HG03103 (cell line): ENCODE results near the gene NPBWR2.
"Not testable (repeated sequence)": the region's sequence is repeated elsewhere in the genome, so short reads cannot be mapped to it uniquely, and the experiment has no call there.

Source experiments
- ATAC-seq: cut with Tn5 transposase; IDR thresholded peaks from one replicate; pipeline ENCODE4 v1.9.1; 2021; ENCODE audit warnings: low read depth; ENCODE audit not compliant: unreplicated experiment

The NPBWR2 gene

GRCh38 chr20:64119681-64120341 lies 12.4 kb upstream of the NPBWR2 start:
- ATAC-seq: no peak

DNA sequence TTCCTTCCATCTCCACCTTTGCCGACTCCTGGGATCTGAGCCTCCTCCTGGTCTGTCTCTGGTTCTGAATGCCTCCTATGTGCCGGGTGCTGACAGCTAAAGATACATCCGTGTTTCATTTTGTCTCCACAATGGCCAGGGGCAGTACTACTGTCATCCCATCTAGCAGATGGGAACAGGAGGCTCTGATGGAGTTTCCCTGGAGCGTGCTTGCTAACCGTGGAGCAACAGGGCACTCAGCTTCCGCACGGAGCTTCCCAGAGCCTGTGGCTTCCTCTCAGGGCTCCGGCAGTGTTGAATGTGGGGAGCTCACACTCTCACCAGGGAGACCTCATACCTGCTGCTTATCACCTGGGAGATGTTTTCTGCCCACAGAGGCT lies 11.9 kb upstream of the NPBWR2 start:
- no peak for ATAC-seq

DNA sequence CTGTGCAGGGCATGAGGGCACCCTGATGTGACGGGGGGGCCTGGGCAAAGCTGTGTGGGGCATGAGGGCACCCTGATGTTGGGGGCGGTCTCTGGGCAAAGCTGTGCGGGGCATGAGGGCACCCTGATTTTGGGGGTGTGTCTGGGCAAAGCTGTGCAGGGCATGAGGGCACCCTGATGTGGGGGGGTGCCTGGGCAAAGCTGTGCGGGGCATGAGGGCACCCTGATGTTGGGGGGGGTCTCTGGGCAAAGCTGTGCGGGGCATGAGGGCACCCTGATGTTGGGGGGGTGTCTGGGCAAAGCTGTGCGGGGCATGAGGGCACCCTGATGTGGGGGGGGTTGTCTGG lies 10.0 kb upstream of the NPBWR2 start:
- ATAC-seq: not testable (repeated sequence)

DNA sequence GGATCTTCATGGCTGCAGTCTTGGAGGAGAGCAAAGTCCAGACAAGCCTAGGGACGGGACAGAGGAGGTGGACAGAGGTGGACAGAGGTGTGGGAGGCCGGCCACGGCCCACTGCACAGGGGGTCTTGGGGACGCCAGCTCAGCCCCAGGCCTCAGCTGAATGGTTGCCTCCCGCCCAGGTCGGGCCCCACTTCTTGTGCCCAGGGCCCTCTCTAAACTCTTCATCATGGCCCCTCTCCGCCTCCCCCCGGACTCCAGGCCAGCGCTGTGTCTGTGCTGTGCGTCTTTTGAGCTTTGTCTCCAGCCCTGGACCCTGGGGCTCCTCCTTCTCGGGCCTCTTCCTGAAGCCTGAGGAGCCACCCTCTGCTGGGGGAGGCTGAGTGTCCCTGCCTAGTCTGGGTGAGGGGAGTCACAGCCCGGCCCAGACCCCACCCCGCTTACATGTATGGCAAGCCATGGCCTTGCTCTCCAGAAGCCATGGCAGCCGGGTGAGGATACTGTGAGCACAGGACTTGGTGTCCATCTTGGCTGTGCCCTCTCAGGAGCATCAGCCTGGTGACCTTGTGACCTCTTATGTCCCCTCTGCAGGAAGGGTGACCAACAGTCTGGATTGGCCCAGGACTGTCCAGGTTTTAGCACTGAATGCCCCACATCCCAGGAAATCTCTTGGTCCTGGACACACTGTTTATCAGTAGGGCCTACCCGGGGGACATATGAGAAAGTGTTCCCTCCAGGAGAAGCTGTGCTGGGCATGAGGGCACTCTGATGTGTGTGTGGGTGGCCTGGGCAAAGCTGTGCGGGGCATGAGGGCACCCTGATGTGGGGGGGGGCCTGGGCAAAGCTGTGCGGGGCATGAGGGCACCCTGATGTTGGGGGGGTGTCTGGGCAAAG lies 9.4 kb upstream of the NPBWR2 start:
- no peak for ATAC-seq

DNA sequence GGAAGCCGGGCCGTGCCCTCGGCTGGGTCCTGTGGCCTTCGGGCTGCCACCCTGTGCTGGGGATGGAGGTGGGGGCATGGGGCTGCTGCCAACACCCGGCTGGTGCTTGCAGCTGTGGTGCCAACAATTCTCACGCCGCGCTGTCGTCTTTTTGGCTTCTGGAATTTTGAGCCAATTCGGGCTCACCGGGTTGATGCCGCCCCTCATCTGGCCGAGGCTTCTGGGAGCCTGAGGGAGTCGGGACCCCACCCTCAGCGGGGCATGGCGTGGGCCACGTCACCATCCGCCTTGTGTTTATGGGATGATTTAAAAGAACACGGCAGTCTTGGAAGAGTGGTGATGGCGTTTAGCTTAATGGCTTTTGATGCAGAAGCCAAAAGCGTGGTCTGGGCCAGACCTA lies 8.7 kb upstream of the NPBWR2 start:
- ATAC-seq: no peak

GRCh38 chr20:64115171-64115911 lies 8.0 kb upstream of the NPBWR2 start:
- ATAC-seq: no peak

GRCh38 chr20:64114356-64114971 lies 7.1 kb upstream of the NPBWR2 start:
- no peak for ATAC-seq

DNA sequence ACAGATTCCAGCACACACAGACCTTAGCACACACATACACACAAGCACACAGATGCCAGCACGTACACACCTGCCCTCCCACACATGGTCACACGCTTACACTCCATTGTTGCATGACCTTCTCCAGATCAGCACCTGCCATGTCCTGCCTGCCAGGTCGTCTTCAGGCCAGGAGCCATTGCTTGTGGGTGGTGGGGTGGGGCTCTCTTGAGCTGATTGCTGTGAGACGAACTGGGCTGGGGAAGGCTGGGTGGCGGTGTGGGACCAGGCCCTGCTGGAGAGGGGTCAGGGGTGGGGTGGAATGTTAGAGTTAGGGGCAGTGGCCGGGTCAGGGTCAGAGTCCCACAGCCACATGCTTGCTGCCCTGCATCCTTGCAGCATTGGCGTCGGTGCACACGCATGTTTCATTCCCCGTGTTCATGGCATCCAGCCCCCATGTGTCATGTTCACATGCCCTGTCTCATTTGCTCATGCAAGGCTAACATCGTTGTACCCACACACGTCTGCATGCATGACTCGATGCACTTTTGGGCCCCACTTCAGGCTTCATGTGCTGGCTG lies 6.5 kb upstream of the NPBWR2 start:
- ATAC-seq: no peak

GRCh38 chr20:64113444-64113775 lies 6.0 kb upstream of the NPBWR2 start:
- ATAC-seq: no peak

DNA sequence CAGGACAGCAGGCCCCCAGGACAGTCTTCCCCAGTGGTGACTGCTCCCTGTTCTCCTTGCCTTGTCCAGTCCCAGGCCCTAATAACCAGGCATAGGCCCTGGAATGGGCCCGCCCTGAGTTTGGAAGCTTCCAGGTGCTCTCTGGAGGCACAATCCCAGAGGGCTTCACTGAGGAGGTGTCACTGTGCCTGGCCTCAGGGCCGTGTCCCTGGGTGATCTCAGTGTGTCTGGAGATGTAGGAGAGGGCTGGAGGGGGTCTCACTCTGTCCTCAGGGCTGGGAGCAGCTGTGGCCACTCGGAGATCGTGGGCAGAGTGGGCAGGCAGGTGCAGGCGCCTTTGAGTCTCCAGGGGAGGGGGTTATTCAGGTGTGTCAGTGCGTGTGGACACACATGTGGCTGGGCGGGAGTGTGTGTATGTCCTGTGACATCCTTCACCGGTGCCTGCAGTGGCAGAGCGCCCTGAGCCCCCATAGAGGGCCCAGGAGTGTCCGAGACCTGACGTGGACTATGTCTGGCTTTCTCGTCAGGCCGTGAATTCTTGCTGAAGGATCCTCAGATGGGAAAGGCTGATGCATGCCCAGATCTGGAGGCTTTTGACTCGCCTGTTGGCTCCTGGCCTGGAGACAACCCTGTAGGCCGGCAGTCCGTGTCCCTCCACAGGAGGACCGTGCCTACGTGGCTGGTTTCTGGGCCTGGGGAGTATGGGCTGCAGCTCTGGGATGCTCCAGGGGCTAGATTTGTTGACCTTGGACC lies 5.5 kb upstream of the NPBWR2 start:
- ATAC-seq: no peak

DNA sequence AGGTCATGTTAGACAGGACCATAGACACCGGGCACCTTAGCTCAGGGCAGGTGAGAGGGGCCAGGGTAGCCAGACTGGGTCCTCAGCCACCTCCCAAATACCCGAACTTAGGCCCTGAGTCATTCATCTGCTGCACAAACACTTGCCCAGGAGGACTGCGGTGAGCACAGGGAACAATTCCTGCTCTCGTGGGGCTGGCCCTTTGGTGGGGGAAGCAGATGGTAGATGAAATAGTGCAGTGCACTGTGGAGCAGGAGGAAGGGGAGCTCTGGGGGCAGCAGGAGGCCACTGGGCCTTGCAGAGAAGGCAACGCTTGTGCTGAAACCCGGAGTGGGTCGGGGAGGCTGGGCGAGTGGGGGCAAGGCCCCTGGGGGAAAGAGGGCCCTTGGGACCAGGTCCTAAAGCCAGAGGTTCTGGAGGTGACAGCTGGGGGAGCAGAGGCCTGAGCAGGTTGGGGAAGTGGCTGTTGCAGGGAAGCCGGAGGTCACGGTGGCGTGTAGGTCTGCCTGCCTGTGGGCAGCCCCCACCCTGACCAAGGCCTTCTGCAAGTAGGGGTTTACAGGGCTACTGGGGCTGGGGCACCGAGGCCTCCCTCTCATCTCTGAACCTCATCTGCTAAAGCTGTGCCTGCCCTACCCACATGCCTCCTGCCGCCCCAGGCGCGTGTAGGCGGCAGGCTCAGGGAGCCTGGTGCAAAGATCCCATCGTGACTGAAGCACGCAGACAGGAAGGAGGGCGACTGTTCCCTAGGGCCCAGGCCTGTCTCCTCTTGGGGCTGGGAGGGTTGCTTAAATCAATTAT lies 4.7 kb upstream of the NPBWR2 start:
- ATAC-seq: no peak

DNA sequence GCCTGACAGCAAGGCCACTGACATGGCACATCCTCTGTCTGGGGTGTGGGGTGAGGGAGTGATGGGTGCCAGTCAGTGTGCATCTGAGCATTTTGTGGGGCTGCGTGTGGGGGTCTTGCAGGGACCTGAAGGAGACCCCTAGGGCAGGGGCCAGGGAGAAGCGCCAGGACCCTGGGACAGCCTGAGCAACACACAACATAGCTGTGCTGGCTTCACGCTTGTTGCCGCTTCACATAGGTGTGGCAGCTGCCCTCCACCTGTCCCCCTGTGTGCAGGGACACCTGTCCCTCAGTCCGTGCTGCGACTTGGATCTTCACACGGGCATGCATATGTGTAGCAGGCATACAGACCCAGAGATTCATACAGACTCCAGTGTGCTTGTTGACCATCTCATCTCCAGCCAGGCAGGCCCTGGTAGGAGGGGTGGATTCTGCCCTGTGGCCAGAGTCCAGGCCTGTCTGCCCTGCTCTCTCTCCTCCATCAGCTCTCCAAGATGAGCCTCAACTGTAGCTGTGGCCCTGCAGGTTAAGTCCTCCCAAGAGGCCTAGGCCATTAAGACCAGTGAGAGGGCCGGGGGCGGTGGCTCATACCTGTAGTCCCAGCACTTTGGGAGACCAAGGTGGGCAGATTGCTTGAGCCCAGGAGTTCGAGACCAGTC lies 3.2 kb upstream of the NPBWR2 start:
- ATAC-seq: no peak

DNA sequence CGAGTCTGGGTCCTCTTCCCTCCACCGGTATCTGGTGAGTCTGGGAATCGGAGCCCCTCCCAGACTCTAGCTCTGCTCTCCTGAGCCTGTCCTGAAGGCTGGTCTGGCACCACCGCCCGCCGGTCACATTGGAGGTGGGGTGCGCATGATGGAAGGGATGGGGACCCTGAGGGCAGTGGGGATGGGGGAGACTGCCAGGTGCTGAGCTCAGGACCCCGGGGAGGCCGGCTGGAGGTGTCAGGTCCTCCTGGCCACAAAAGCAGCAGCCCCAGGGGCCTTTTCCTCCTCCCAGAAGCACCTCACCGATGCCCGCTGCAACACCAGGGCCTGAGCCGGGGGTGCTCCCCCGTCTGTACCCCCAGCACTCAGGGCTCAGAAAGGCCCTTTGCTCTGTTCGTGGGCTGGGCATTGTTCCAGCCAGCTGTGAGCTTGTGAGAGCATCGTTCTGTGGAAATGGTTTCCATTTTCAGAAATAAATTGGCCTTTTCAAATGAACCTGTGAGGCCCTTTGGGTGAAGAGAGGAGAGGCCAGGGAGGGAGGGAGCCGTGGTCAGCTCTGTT lies 2.5 kb upstream of the NPBWR2 start:
- ATAC-seq: no peak

DNA sequence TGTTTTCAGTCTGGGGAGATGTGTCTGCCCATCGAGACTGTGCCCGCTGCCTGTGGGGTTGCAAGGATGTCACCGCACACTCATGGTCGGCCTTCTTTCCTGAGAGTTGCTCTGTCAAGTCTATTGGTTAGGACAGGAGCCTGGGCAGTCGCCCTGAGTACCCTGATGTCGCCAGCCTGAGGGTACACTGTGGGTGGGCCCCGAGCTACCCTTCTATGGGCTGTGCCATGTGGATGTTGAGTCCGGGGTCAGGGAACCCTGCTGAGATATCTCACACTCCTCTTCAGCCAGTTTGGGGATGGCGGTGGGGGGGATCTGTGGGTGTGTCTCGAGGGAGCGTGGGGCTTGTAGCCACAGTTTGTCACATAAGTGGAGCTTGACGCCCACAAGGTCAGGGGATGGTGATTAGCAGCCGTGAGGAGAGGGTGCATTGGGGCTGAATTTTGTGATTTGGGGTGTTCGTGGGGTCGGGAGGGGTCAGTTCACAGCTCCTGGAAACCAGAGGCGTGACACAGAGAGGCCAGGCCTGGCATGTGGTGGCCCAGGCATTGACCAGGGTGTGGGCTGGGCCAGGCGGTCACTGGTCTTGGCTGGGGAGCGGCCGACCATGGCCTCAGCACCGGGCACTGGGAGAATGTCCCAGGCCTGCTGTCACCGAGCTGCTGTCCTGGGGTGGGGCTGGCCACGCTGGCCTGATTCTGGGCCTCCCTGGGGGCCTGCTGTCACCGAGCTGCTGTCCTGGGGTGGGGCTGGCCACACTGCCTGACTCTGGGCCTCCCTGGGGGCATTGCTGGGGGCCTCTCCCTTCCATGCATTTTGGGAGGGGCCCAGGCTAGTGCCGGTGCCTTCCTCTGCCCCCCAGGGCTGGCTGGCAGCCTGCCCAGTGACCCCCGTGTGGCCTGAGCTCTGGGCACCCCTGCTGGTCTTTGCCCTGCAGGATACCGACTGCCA lies 1.6 kb upstream of the NPBWR2 start:
- ATAC-seq: no peak

GRCh38 chr20:64107736-64108457 lies 532 bp upstream of the NPBWR2 start:
- ATAC-seq: no peak

- ATAC-seq: no peak
Measured at GRCh38 chr20:64106435-64106961, 867 bp downstream of the NPBWR2 start.
